Upper lobe of left lung (tissue), 4 donors: ENCODE measurements around the gene EGFL7.

ENCODE experiments used
- CTCF ChIP-seq, 6 experiments: fragments of 450-650 bp in 4 of 6; fragments of 200-600 bp in 2 of 6; sonication (generic) in 2 of 6; IDR thresholded peaks; one replicate each; pipeline ENCODE4 v1.5.1; 2016 to 2019; ENCODE audit warnings: antibody characterized with exemption in 6 of 6
- EP300 ChIP-seq, 4 donors: sonication (generic); formaldehyde crosslinking; IDR thresholded peaks; one replicate each; pipeline ENCODE4 v1.5.1; 2017; ENCODE audit warnings: antibody characterized with exemption in 4 of 4, control low read depth in 2 of 4
- POLR2A ChIP-seq, 4 donors: fragments of 450-650 bp; IDR thresholded peaks; one replicate each; pipeline ENCODE4 v1.5.1; 2016 to 2017; ENCODE audit warnings: antibody characterized with exemption in 4 of 4, mild to moderate bottlenecking in 2 of 4
- POLR2AphosphoS5 ChIP-seq, 2 donors: sonication (generic); formaldehyde crosslinking; IDR thresholded peaks; one replicate each; pipeline ENCODE4 v1.5.1; 2017; ENCODE audit warnings: antibody characterized with exemption in 2 of 2

- TF ChIP-seq POLR2A (IDR thresholded peaks at IDR 0.05) = no peak
- TF ChIP-seq CTCF (IDR thresholded peaks at IDR 0.05) = no peak
- TF ChIP-seq EP300 (IDR thresholded peaks at IDR 0.05) = no peak
- no peak for TF ChIP-seq POLR2AphosphoS5 (IDR thresholded peaks at IDR 0.05)
Observed at GRCh38 chr9:136686534-136686793, 23.7 kb downstream of the EGFL7 start.
